IMR-90 (cell line): Measurements from ENCODE around the gene OR52I1. TPM values are rescaled to one million over a fixed set of nuclear protein-coding genes. Genes with fewer than 3 reads are reported as not detected.
A peak's percentile ranks its signal among the peaks of the same experiment; 100 is the strongest.

Experiments used
- ATAC-seq: fragments of 200-7000 bp; cut with Tn5 transposase; 2 replicates; pipeline ENCODE4 v1.9.1; 2020; ENCODE audit warnings: low read depth, mild to moderate bottlenecking, moderate library complexity
- BruUV-seq: library from RNA; stranded (reverse); fragments of 400-500 nt; replicated peaks from 2 replicates; lab custom pipeline; 2021; lab: Mats Ljungman, UMichigan
- CTCF ChIA-PET: fragments of 300-600 bp; formaldehyde crosslinking; extraction: SDS; loops from one replicate; lab custom pipeline; 2021; ENCODE audit warnings: antibody characterized with exemption; lab: Yijun Ruan, JAX
- POLR2A ChIA-PET: fragments of 300-600 bp; sonication (Branson Sonifier 250); formaldehyde crosslinking; loops from one replicate; lab custom pipeline; 2022; ENCODE audit warnings: antibody characterized with exemption; ENCODE audit not compliant: unreplicated experiment; lab: Charles Lee
- DNase-seq: peaks from one replicate; pipeline ENCODE4 v3.0.0; 2013
- H2AFZ ChIP-seq: replicated peaks from 2 replicates; pipeline ENCODE3; 2013; ENCODE audit warnings: low read length, mild to moderate bottlenecking; ENCODE audit not compliant: poor library complexity
- H2AK5ac ChIP-seq: 2 replicates; pipeline ENCODE4 v1.6.1; 2013; ENCODE audit warnings: low read depth, low read length, inconsistent platforms
- H2AK9ac ChIP-seq: replicated peaks from 2 replicates; pipeline ENCODE3; 2013; ENCODE audit warnings: mild to moderate bottlenecking, low read depth, low read length, moderate library complexity; ENCODE audit not compliant: poor library complexity
- H2BK120ac ChIP-seq: 2 replicates; pipeline ENCODE4 v1.6.1; 2013; ENCODE audit warnings: low read depth, low read length, inconsistent platforms
- H2BK15ac ChIP-seq: 3 replicates; pipeline ENCODE4 v1.6.1; 2013; ENCODE audit warnings: low read depth, low read length, inconsistent platforms
- H2BK20ac ChIP-seq: 2 replicates; pipeline ENCODE4 v1.6.1; 2013; ENCODE audit warnings: low read depth, mild to moderate bottlenecking, inconsistent platforms, low read length, moderate library complexity
- H2BK5ac ChIP-seq: 2 replicates; pipeline ENCODE4 v1.6.1; 2013; ENCODE audit warnings: mild to moderate bottlenecking, low read depth, low read length, inconsistent platforms; ENCODE audit not compliant: poor library complexity, severe bottlenecking
- H3K14ac ChIP-seq: replicated peaks from 2 replicates; pipeline ENCODE4 v1.6.1; 2013; ENCODE audit warnings: low read depth, low read length, inconsistent platforms
- H3K18ac ChIP-seq: 2 replicates; pipeline ENCODE4 v1.6.1; 2013; ENCODE audit warnings: low read depth, low read length, control low read depth
- H3K23ac ChIP-seq: 2 replicates; pipeline ENCODE4 v1.6.1; 2013; ENCODE audit warnings: low read depth, low read length, inconsistent platforms
- H3K27ac ChIP-seq: 2 replicates; pipeline ENCODE4 v1.5.1; 2013; ENCODE audit warnings: mild to moderate bottlenecking, control low read depth, low read length; ENCODE audit not compliant: insufficient read depth
- H3K27me3 ChIP-seq: 2 replicates; pipeline ENCODE4 v1.6.1; 2013; ENCODE audit warnings: low read length; ENCODE audit not compliant: control insufficient read depth, insufficient read depth
- H3K36me3 ChIP-seq: 2 replicates; pipeline ENCODE4 v1.6.1; 2013; ENCODE audit warnings: low read length, mixed read lengths; ENCODE audit not compliant: control insufficient read depth, insufficient read depth
- H3K4ac ChIP-seq: 2 replicates; pipeline ENCODE4 v1.6.1; 2013; ENCODE audit warnings: low read depth, low read length, inconsistent platforms
- H3K4me1 ChIP-seq: 2 replicates; pipeline ENCODE4 v1.6.1; 2013; ENCODE audit warnings: low read length, mixed read lengths; ENCODE audit not compliant: control insufficient read depth, insufficient read depth
- H3K4me2 ChIP-seq: 2 replicates; pipeline ENCODE4 v1.6.1; 2013; ENCODE audit warnings: low read depth, mild to moderate bottlenecking, control low read depth, low read length, moderate library complexity
- H3K4me3 ChIP-seq: 2 replicates; pipeline ENCODE4 v1.5.1; 2013; ENCODE audit warnings: low read depth, mild to moderate bottlenecking, control low read depth, low read length, moderate library complexity; ENCODE audit not compliant: insufficient read depth
- H3K56ac ChIP-seq: 2 replicates; pipeline ENCODE4 v1.6.1; 2013; ENCODE audit warnings: low read length, inconsistent platforms; ENCODE audit not compliant: insufficient read depth; ENCODE audit errors: extremely low read depth
- H3K79me1 ChIP-seq, 2 experiments: 2 replicates each; pipeline ENCODE4 v1.6.1; 2013; ENCODE audit warnings: low read length in 2 of 2, inconsistent platforms in 1 of 2, low read depth in 1 of 2
- H3K9ac ChIP-seq: 2 replicates; pipeline ENCODE4 v1.6.1; 2013; ENCODE audit warnings: low read depth, low read length, control low read depth
- H3K9me1 ChIP-seq: 2 replicates; pipeline ENCODE4 v1.6.1; 2013; ENCODE audit warnings: low read length, inconsistent platforms; ENCODE audit not compliant: insufficient read depth
- H3K9me3 ChIP-seq: 2 replicates; pipeline ENCODE4 v1.6.1; 2013; ENCODE audit warnings: low read length; ENCODE audit not compliant: control insufficient read depth, insufficient read depth
- H4K20me1 ChIP-seq: 2 replicates; pipeline ENCODE4 v1.6.1; 2013; ENCODE audit warnings: low read length, inconsistent platforms; ENCODE audit not compliant: insufficient read depth
- H4K5ac ChIP-seq: 2 replicates; pipeline ENCODE4 v1.6.1; 2013; ENCODE audit warnings: mild to moderate bottlenecking, low read depth, low read length, control low read depth
- H4K8ac ChIP-seq, 2 experiments: 2 replicates each; pipeline ENCODE4 v1.6.1; 2013; ENCODE audit warnings: low read depth in 2 of 2, low read length in 2 of 2, control low read depth in 1 of 2, inconsistent platforms in 1 of 2
- H4K91ac ChIP-seq: 2 replicates; pipeline ENCODE4 v1.6.1; 2013; ENCODE audit warnings: low read depth, low read length, inconsistent platforms; ENCODE audit not compliant: insufficient read depth
- CEBPB ChIP-seq: IDR thresholded peaks from 2 replicates; pipeline ENCODE4 v1.6.1; 2012; ENCODE audit warnings: low read depth, low read length, improper control_type of control experiment
- CHD1 ChIP-seq: IDR thresholded peaks from 2 replicates; pipeline ENCODE4 v1.6.1; 2012; ENCODE audit warnings: low read depth, low read length, improper control_type of control experiment
- CTCF ChIP-seq: conservative IDR thresholded peaks from 2 replicates; pipeline ENCODE4 v1.5.1; 2012; ENCODE audit warnings: mild to moderate bottlenecking, low read depth, low read length, improper control_type of control experiment
- FOS ChIP-seq: fragments of 150-350 bp; IDR thresholded peaks from 2 replicates; pipeline ENCODE4 v1.6.1; 2016; ENCODE audit warnings: low read depth, low read length
- MXI1 ChIP-seq: IDR thresholded peaks from 2 replicates; pipeline ENCODE4 v1.6.1; 2012; ENCODE audit warnings: low read depth, mild to moderate bottlenecking, low read length, moderate library complexity, borderline replicate concordance
- POLR2A ChIP-seq: IDR thresholded peaks from 2 replicates; pipeline ENCODE4 v1.6.1; 2012; ENCODE audit warnings: mild to moderate bottlenecking, low read depth, low read length
- RAD21 ChIP-seq: IDR thresholded peaks from 2 replicates; pipeline ENCODE4 v1.6.1; 2012; ENCODE audit warnings: low read length, improper control_type of control experiment
- RCOR1 ChIP-seq: IDR thresholded peaks from 2 replicates; pipeline ENCODE4 v1.6.1; 2012; ENCODE audit warnings: mild to moderate bottlenecking, low read length, improper control_type of control experiment; ENCODE audit not compliant: insufficient replicate concordance
- RFX5 ChIP-seq: IDR thresholded peaks from 2 replicates; pipeline ENCODE4 v1.8.0; 2012; ENCODE audit warnings: low read depth, mild to moderate bottlenecking, low read length, moderate library complexity
- WGBS, 2 experiments: methylation state at CpG; one replicate each; pipeline versions ENCODE4 v1.1.5 to v1.1.7; 2013; ENCODE audit warnings: missing lambda C conversion rate in 2 of 2; ENCODE audit not compliant: insufficient read length in 1 of 2; ENCODE audit errors: extremely low coverage in 2 of 2; 5-methylcytosine and 5-hydroxymethylcytosine counted together
- dilution Hi-C: fragments of 300-500 bp; cut with HindIII; formaldehyde crosslinking; loops from one replicate; pipeline ENCODE4 v1.14.3; 2018; ENCODE audit warnings: low sequenced_read_pairs; ENCODE audit not compliant: unreplicated experiment
- in situ Hi-C: fragments of 300-500 bp; cut with MboI; formaldehyde crosslinking; loops from 3 replicates; pipeline ENCODE4 v1.14.3; 2019; ENCODE audit warnings: low sequenced_read_pairs, inconsistent platforms, mixed read lengths
- intact Hi-C: fragments of 100-400 bp; cut with micrococcal nuclease; formaldehyde crosslinking; loops from 2 replicates; pipeline ENCODE4 v1.10.0; 2022
- polyA plus RNA-seq, 3 experiments: library from polyadenylated mRNA; depleted of rRNA; stranded (reverse); fragments of >200 nt; gene quantifications; 2 replicates each; pipeline ENCODE4 v1.2.3, GENCODE V29; 2012; ENCODE audit warnings: low replicate concordance in 1 of 3
- total RNA-seq: library from RNA; depleted of rRNA; stranded (reverse); fragments of >200 nt; gene quantifications from 2 replicates; pipeline ENCODE4 v1.2.3, GENCODE V29; 2012
- TF ChIP-seq, protein P1 (sequence below): fragments of 150-350 bp; IDR thresholded peaks from 2 replicates; pipeline ENCODE4 v1.6.1; 2017; ENCODE audit warnings: mild to moderate bottlenecking, antibody characterized with exemption, low read length, low read depth
- TF ChIP-seq, protein P2 (sequence below): fragments of 150-350 bp; IDR thresholded peaks from 2 replicates; pipeline ENCODE4 v1.6.1; 2016; ENCODE audit warnings: low read depth, mild to moderate bottlenecking, low read length, moderate library complexity, borderline replicate concordance

Gene OR52I1
- total and polyA plus RNA-seq, 2 of the 4 experiments (the other 2 are of a cell fraction): not detected

- no peak within 1 kb of the TSS; the same call in 1 of the 2 replicates for H3K14ac ChIP-seq
- CTCF ChIA-PET: no interaction called here
- H3K9me3 ChIP-seq: no peaks in the 10 kb centered on the region
- H2BK5ac ChIP-seq: no peak within 1 kb of the TSS
- H2BK20ac ChIP-seq: no peak within 1 kb of the TSS
- H2BK15ac ChIP-seq: no peak within 1 kb of the TSS
- H3K36me3 ChIP-seq: no peaks in the 10 kb centered on the region
- POLR2A ChIA-PET: no interaction called here
- H3K56ac ChIP-seq: no peak within 1 kb of the TSS
- no peaks in the 10 kb centered on the region for H3K9me1 ChIP-seq
- in situ Hi-C loops: no loop called here
- H3K79me1 ChIP-seq: no peaks in the 10 kb centered on the region
- ATAC-seq (no peak), DNase-seq (no peak)
- H3K4me2 ChIP-seq: no peak within 1 kb of the TSS
- 60% methylated on average over 1 of the region's 3 CpGs; no CpG with 5 or more reads in 1 of the 2 experiments for WGBS, 2 experiments
- H3K4ac ChIP-seq: no peak within 1 kb of the TSS
- no peaks in the 10 kb centered on the region for H4K20me1 ChIP-seq
- H3K18ac ChIP-seq: no peak within 1 kb of the TSS
- dilution Hi-C loops: no loop called here
- no peak within 1 kb of the TSS for H2AFZ ChIP-seq
- H3K27me3 ChIP-seq: no peaks in the 10 kb centered on the region
- TF ChIP-seq, protein P1, sequence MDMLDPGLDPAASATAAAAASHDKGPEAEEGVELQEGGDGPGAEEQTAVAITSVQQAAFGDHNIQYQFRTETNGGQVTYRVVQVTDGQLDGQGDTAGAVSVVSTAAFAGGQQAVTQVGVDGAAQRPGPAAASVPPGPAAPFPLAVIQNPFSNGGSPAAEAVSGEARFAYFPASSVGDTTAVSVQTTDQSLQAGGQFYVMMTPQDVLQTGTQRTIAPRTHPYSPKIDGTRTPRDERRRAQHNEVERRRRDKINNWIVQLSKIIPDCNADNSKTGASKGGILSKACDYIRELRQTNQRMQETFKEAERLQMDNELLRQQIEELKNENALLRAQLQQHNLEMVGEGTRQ: no peak
- TF ChIP-seq CTCF: no peak
- TF ChIP-seq CEBPB: no peak
- TF ChIP-seq MXI1: no peak
- TF ChIP-seq, protein P2, sequence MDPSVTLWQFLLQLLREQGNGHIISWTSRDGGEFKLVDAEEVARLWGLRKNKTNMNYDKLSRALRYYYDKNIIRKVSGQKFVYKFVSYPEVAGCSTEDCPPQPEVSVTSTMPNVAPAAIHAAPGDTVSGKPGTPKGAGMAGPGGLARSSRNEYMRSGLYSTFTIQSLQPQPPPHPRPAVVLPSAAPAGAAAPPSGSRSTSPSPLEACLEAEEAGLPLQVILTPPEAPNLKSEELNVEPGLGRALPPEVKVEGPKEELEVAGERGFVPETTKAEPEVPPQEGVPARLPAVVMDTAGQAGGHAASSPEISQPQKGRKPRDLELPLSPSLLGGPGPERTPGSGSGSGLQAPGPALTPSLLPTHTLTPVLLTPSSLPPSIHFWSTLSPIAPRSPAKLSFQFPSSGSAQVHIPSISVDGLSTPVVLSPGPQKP: no peak
- no peak for TF ChIP-seq CHD1
- TF ChIP-seq FOS: no peak
- no peak for TF ChIP-seq RCOR1
- TF ChIP-seq RFX5: no peak
- TF ChIP-seq POLR2A: no peak
- no peak for TF ChIP-seq RAD21
- H4K8ac ChIP-seq: no peak within 1 kb of the TSS
- peak within 1 kb of the TSS; percentile 78 for H2AK9ac ChIP-seq
- no peak within 1 kb of the TSS for H2AK5ac ChIP-seq
- H3K23ac ChIP-seq: no peak within 1 kb of the TSS
- no peaks in the 10 kb centered on the region for H3K4me1 ChIP-seq
- no peak within 1 kb of the TSS for H3K9ac ChIP-seq
- no peak within 1 kb of the TSS for H4K91ac ChIP-seq
- H3K4me3 ChIP-seq: no peak within 1 kb of the TSS
- BruUV-seq: no TSS peak
- no peak within 1 kb of the TSS for H4K5ac ChIP-seq
- no peak within 1 kb of the TSS for H3K27ac ChIP-seq
- intact Hi-C loops: no loop called here
- H2BK120ac ChIP-seq: no peak within 1 kb of the TSS
These were observed 49.8 kb downstream of the OR52I1 start, which contains the start of gene OR51E1 for GRCh38 chr11:4643682-4644081. Gene OR51E1 (plus strand): TSS chr11:4643982. CDS start chr11:4652527, 8,545 bp downstream.
